SK-N-SH (cell line): Measurements from ENCODE around the gene DNAJA3. TPM values are rescaled to one million over a fixed set of nuclear protein-coding genes. Genes with fewer than 3 reads are reported as not detected.

Experiments used
- CTCF ChIA-PET: fragments of 300-600, 350-600 bp; formaldehyde crosslinking; extraction: SDS; loops from one replicate; lab custom pipeline; 2021; lab: Yijun Ruan, JAX
- POLR2A ChIA-PET: fragments of 350-600 bp; sonication (Branson Sonifier 250); formaldehyde crosslinking; extraction: SDS; loops from one replicate; lab custom pipeline; 2020; ENCODE audit warnings: antibody characterized with exemption, inconsistent platforms; lab: Yijun Ruan, JAX
- DNase-seq: peaks from one replicate; pipeline ENCODE4 v3.0.0; 2012
- H2AFZ ChIP-seq: fragments of 200-600 bp; sonication (generic); 2 replicates; pipeline ENCODE4 v1.8.1; 2016; ENCODE audit warnings: antibody characterized with exemption, mild to moderate bottlenecking, low read depth
- H3F3A ChIP-seq: fragments of 200-600 bp; sonication (generic); replicated peaks from 2 replicates; pipeline ENCODE3; 2016; ENCODE audit warnings: antibody characterized with exemption, mild to moderate bottlenecking; ENCODE audit not compliant: insufficient read depth
- H3K27ac ChIP-seq, 2 experiments: fragments of 200-500 bp in 1 of 2; fragments of 200-600 bp in 1 of 2; sonication (Bioruptor generic) in 1 of 2; sonication (generic), shearing (Covaris generic) in 1 of 2; 2 replicates each; pipeline versions ENCODE4 v1.5.1 to v1.6.1; 2014 to 2016; ENCODE audit warnings: low read depth in 2 of 2, inconsistent platforms in 1 of 2, low read length in 1 of 2, mild to moderate bottlenecking in 1 of 2, mixed read lengths in 1 of 2
- H3K27me3 ChIP-seq: fragments of 200-600 bp; sonication (generic), shearing (Covaris generic); 2 replicates; pipeline ENCODE4 v1.6.1; 2016; ENCODE audit warnings: mixed run types; ENCODE audit not compliant: insufficient read depth
- H3K36me3 ChIP-seq, 2 experiments: fragments of 200-500 bp in 1 of 2; fragments of 200-600 bp in 1 of 2; sonication (Bioruptor generic) in 1 of 2; sonication (generic) in 1 of 2; replicated peaks in 1 of 2; 2 replicates each; pipeline versions ENCODE3 to v1.5.1; 2014 to 2016; ENCODE audit warnings: low read length in 1 of 2, mild to moderate bottlenecking in 1 of 2; ENCODE audit not compliant: insufficient read depth in 2 of 2, control insufficient read depth in 1 of 2
- H3K4me1 ChIP-seq, 2 experiments: fragments of 200-500 bp in 1 of 2; fragments of 200-600 bp in 1 of 2; sonication (Bioruptor generic) in 1 of 2; sonication (generic), shearing (Covaris generic) in 1 of 2; 2 replicates each; pipeline versions ENCODE4 v1.5.1 to v1.6.1; 2014 to 2016; ENCODE audit warnings: low read depth in 1 of 2, low read length in 1 of 2, mixed run types in 1 of 2; ENCODE audit not compliant: insufficient read depth in 2 of 2, control insufficient read depth in 1 of 2
- H3K4me2 ChIP-seq: fragments of 200-600 bp; sonication (generic), shearing (Covaris generic); 2 replicates; pipeline ENCODE4 v1.6.1; 2017; ENCODE audit warnings: mixed run types
- H3K4me3 ChIP-seq, 2 experiments: fragments of 200-500 bp in 1 of 2; fragments of 200-600 bp in 1 of 2; sonication (Bioruptor generic) in 1 of 2; sonication (generic), shearing (Covaris generic) in 1 of 2; 2 replicates each; pipeline versions ENCODE4 v1.5.1 to v1.8.1; 2014 to 2016; ENCODE audit warnings: low read depth in 2 of 2, inconsistent platforms in 1 of 2, low read length in 1 of 2, mild to moderate bottlenecking in 1 of 2, mixed read lengths in 1 of 2, moderate library complexity in 1 of 2
- H3K79me2 ChIP-seq: fragments of 200-600 bp; sonication (generic); 2 replicates; pipeline ENCODE4 v1.8.1; 2017; ENCODE audit warnings: mild to moderate bottlenecking; ENCODE audit not compliant: insufficient read depth
- H3K9ac ChIP-seq: fragments of 200-600 bp; sonication (generic); 2 replicates; pipeline ENCODE4 v1.6.1; 2017; ENCODE audit warnings: mixed run types
- H3K9me2 ChIP-seq: fragments of 200-600 bp; sonication (generic); 2 replicates; pipeline ENCODE4 v1.6.1; 2017; ENCODE audit warnings: mixed run types
- H3K9me3 ChIP-seq: fragments of 200-600 bp; sonication (generic); 2 replicates; pipeline ENCODE4 v1.6.1; 2017; ENCODE audit warnings: mixed run types, mild to moderate bottlenecking, moderate library complexity
- H4K20me1 ChIP-seq: fragments of 200-600 bp; sonication (generic); 2 replicates; pipeline ENCODE4 v1.6.1; 2017; ENCODE audit warnings: mild to moderate bottlenecking, mixed run types; ENCODE audit not compliant: insufficient read depth
- CHD2 ChIP-seq: fragments of 150-350 bp; IDR thresholded peaks from 2 replicates; pipeline ENCODE4 v1.6.1; 2018; ENCODE audit warnings: low read length; ENCODE audit not compliant: partially characterized antibody
- ELF1 ChIP-seq: IDR thresholded peaks from 2 replicates; pipeline ENCODE4 v1.4.0; 2012
- EP300 ChIP-seq, 2 experiments: IDR thresholded peaks; 2 replicates each; pipeline versions ENCODE4 v1.4.0 to v1.6.1; 2012; ENCODE audit warnings: borderline replicate concordance in 1 of 2, low read depth in 1 of 2, low read length in 1 of 2
- FOXJ3 ChIP-seq: sonication (generic); formaldehyde crosslinking; IDR thresholded peaks from 2 replicates; pipeline ENCODE4 v1.5.1; 2020; ENCODE audit warnings: mild to moderate bottlenecking, missing genetic modification reagents
- GABPA ChIP-seq: IDR thresholded peaks from 2 replicates; pipeline ENCODE4 v1.4.0; 2012; ENCODE audit warnings: low read depth, mild to moderate bottlenecking
- GATA2 ChIP-seq: sonication (generic); formaldehyde crosslinking; IDR thresholded peaks from 2 replicates; pipeline ENCODE4 v1.5.0; 2020; ENCODE audit warnings: mild to moderate bottlenecking, missing genetic modification reagents
- MEF2A ChIP-seq: IDR thresholded peaks from 2 replicates; pipeline ENCODE4 v1.4.0; 2012; ENCODE audit warnings: low read depth, borderline replicate concordance
- NFIC ChIP-seq: IDR thresholded peaks from 2 replicates; pipeline ENCODE4 v1.4.0; 2012; ENCODE audit warnings: borderline replicate concordance
- NRF1 ChIP-seq: IDR thresholded peaks from 2 replicates; pipeline ENCODE4 v1.6.1; 2012; ENCODE audit warnings: low read depth, mild to moderate bottlenecking, low read length
- POLR2AphosphoS5 ChIP-seq: IDR thresholded peaks from 2 replicates; pipeline ENCODE4 v1.6.1; 2012; ENCODE audit warnings: low read depth, low read length
- RCOR1 ChIP-seq: fragments of 150-350 bp; IDR thresholded peaks from 2 replicates; pipeline ENCODE4 v1.6.1; 2017; ENCODE audit warnings: antibody characterized with exemption, low read length
- RXRA ChIP-seq: IDR thresholded peaks from 2 replicates; pipeline ENCODE4 v1.4.0; 2012; ENCODE audit warnings: low read depth, mild to moderate bottlenecking, borderline replicate concordance
- SIN3A ChIP-seq: IDR thresholded peaks from 2 replicates; pipeline ENCODE4 v1.6.1; 2012; ENCODE audit warnings: low read depth, mild to moderate bottlenecking, low read length, moderate library complexity, borderline replicate concordance
- SMC3 ChIP-seq: IDR thresholded peaks from 2 replicates; pipeline ENCODE4 v1.6.1; 2012; ENCODE audit warnings: low read depth, low read length, improper control_type of control experiment
- TAF1 ChIP-seq: IDR thresholded peaks from 2 replicates; pipeline ENCODE4 v1.6.1; 2012; ENCODE audit warnings: low read depth, mild to moderate bottlenecking, low read length, moderate library complexity, borderline replicate concordance
- TCF12 ChIP-seq: IDR thresholded peaks from 2 replicates; pipeline ENCODE4 v1.4.0; 2012
- TEAD4 ChIP-seq: IDR thresholded peaks from 2 replicates; pipeline ENCODE4 v1.4.0; 2012; ENCODE audit warnings: mild to moderate bottlenecking, borderline replicate concordance; ENCODE audit not compliant: insufficient read depth
- YY1 ChIP-seq: IDR thresholded peaks from 2 replicates; pipeline ENCODE4 v1.4.0; 2012; ENCODE audit warnings: low read depth, mild to moderate bottlenecking
- WGBS: methylation state at CpG from one replicate; pipeline ENCODE4 v1.1.6; 2017; ENCODE audit warnings: low lambda C conversion rate; 5-methylcytosine and 5-hydroxymethylcytosine counted together
- polyA plus RNA-seq, 3 experiments: library from polyadenylated mRNA; depleted of rRNA; stranded (reverse); fragments of >200 nt; gene quantifications; 2 replicates each; pipeline ENCODE4 v1.2.3, GENCODE V29; 2012
- TF ChIP-seq, protein P1 (sequence below): IDR thresholded peaks from 2 replicates; pipeline ENCODE4 v1.4.0; 2012; ENCODE audit warnings: low read depth
- TF ChIP-seq, protein P2 (sequence below): IDR thresholded peaks from 2 replicates; pipeline ENCODE4 v1.4.0; 2012; ENCODE audit warnings: low read depth, borderline replicate concordance
- TF ChIP-seq, protein P3 (sequence below): IDR thresholded peaks from 2 replicates; pipeline ENCODE4 v1.4.0; 2012; ENCODE audit warnings: low read depth, borderline replicate concordance
- TF ChIP-seq, protein P4 (sequence below): IDR thresholded peaks from 2 replicates; pipeline ENCODE4; 2012
- TF ChIP-seq, protein P5 (sequence below): fragments of 150-350 bp; IDR thresholded peaks from 2 replicates; pipeline ENCODE4 v1.6.1; 2017; ENCODE audit warnings: antibody characterized with exemption, low read length, low read depth, borderline replicate concordance

DNAJA3 gene
- polyA plus RNA-seq, 1 of the 3 experiments (the other 2 are of a cell fraction) = 52.6 TPM

DNA sequence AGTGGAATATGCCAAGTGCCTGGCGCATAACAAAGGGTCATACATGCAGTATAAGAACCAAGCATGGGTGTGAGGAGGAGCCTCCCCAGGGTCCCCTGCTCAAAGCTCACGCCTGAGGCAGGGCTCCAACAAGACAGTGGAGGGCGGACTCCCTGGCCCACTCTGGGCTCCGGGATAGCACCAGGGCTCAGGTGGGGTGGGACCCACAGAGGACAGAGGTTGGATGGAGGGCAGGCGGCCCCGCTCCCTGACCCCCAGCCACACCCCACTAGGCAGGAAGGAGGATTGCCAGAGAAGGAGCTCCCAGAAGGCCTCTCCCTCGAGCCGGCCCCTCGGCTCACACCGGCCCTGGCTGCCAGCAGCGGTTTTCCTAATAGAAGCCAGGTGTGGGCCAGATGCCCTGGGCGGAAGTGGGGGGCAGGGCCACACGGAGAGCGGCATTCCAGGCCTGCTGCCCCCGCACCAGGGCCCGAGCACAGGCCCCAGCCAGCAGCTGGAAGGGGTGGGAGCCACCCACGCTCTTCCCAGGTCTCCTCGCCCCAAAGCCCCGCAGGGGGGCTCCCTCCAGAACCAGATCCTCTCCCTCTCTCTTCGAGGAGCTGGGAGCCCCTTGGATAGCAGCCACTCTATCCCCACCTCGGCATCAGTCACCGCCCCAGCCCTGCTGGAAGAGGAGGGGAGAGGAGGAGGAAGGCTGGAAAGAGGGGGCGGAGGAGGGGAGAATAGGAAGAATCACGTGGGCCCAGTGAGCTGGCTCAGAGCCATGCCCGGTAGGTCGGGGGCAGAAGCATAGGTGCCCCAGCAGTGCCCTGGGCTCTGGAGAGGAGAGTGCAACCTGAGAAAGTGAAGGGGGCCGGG is 33.1 kb upstream of the DNAJA3 start:
- no peaks in the 10 kb centered on the region for H3K9me2 ChIP-seq
- H2AFZ ChIP-seq = peak overlapping the region; percentile 65
- 16% methylated on average over 14 of the region's 27 CpGs for WGBS
- peaks cover 0 to 2% of the 10 kb centered on the region in 2 experiments for H3K36me3 ChIP-seq
- CTCF ChIA-PET = interaction anchor here (0.6 to 32.1 kb wide), 15 partner anchors 9 to 410 kb away, joined by 3 to 558 read pairs (median 6); no protein-coding TSS in a partner anchor
- peak overlapping the region; percentile 79 for H3K4me2 ChIP-seq
- no peaks in the 10 kb centered on the region for H3K79me2 ChIP-seq
- no peak overlapping the region for H3K4me3 ChIP-seq
- peak overlapping the region; percentile 72 to 97 for H3K27ac ChIP-seq
- POLR2A ChIA-PET = interaction anchor here (0.5 to 2.7 kb wide), 14 partner anchors 9 to 112 kb away, joined by 3 to 28 read pairs (median 6); partner anchors contain the start of genes CORO7, PAM16 and VASN
- peaks cover 21 to 57% of the 10 kb centered on the region in 2 experiments; a peak in 3 of 4 replicates for H3K4me1 ChIP-seq
- H3K27me3 ChIP-seq = no peaks in the 10 kb centered on the region
- peaks cover 4% of the 10 kb centered on the region for H3F3A ChIP-seq
- H4K20me1 ChIP-seq = no peaks in the 10 kb centered on the region
- peak; percentile 94 for DNase-seq
- H3K9me3 ChIP-seq = no peaks in the 10 kb centered on the region
- H3K9ac ChIP-seq = peak overlapping the region; percentile 51; the same call in 1 of the 2 replicates
- TF ChIP-seq POLR2AphosphoS5 (peak; percentile 82), TAF1 (peak; percentile 14; the same call in 1 of the 2 replicates), GATA2 (CRISPR knock-in tag) (peak; percentile 22; the same call in 1 of the 2 replicates), EP300 (IDR thresholded peaks at IDR 0.05; ENCODE audit: borderline replicate concordance in 1 of 2, low read depth in 1 of 2, low read length in 1 of 2) (peak; percentile 83 to 91), NFIC (peak; percentile 85), ELF1 (peak; percentile 53; the same call in 1 of the 2 replicates), NRF1 (no peak), GABPA (no peak; the same call in 1 of the 2 replicates), SIN3A (peak; percentile 76; the same call in 1 of the 2 replicates), RCOR1 (peak; percentile 71; the same call in 1 of the 2 replicates), CHD2 (peak; percentile 96), TEAD4 (peak; percentile 89), SMC3 (no peak), FOXJ3 (peak; percentile 90), YY1 (no peak), TCF12 (peak; percentile 99), MEF2A (no peak), RXRA (peak; percentile 81; the same call in 1 of the 2 replicates)
- TF ChIP-seq, protein P1, sequence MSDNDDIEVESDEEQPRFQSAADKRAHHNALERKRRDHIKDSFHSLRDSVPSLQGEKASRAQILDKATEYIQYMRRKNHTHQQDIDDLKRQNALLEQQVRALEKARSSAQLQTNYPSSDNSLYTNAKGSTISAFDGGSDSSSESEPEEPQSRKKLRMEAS = peak; percentile 76; the same call in 1 of the 2 replicates
- TF ChIP-seq, protein P2, sequence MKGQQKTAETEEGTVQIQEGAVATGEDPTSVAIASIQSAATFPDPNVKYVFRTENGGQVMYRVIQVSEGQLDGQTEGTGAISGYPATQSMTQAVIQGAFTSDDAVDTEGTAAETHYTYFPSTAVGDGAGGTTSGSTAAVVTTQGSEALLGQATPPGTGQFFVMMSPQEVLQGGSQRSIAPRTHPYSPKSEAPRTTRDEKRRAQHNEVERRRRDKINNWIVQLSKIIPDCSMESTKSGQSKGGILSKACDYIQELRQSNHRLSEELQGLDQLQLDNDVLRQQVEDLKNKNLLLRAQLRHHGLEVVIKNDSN = peak; percentile 85
- TF ChIP-seq, protein P3, sequence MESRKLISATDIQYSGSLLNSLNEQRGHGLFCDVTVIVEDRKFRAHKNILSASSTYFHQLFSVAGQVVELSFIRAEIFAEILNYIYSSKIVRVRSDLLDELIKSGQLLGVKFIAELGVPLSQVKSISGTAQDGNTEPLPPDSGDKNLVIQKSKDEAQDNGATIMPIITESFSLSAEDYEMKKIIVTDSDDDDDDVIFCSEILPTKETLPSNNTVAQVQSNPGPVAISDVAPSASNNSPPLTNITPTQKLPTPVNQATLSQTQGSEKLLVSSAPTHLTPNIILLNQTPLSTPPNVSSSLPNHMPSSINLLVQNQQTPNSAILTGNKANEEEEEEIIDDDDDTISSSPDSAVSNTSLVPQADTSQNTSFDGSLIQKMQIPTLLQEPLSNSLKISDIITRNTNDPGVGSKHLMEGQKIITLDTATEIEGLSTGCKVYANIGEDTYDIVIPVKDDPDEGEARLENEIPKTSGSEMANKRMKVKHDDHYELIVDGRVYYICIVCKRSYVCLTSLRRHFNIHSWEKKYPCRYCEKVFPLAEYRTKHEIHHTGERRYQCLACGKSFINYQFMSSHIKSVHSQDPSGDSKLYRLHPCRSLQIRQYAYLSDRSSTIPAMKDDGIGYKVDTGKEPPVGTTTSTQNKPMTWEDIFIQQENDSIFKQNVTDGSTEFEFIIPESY = peak; percentile 45; the same call in 1 of the 2 replicates
- TF ChIP-seq, protein P4, sequence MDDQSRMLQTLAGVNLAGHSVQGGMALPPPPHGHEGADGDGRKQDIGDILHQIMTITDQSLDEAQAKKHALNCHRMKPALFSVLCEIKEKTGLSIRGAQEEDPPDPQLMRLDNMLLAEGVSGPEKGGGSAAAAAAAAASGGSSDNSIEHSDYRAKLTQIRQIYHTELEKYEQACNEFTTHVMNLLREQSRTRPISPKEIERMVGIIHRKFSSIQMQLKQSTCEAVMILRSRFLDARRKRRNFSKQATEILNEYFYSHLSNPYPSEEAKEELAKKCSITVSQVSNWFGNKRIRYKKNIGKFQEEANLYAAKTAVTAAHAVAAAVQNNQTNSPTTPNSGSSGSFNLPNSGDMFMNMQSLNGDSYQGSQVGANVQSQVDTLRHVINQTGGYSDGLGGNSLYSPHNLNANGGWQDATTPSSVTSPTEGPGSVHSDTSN = peak; percentile 75
- TF ChIP-seq, protein P5, sequence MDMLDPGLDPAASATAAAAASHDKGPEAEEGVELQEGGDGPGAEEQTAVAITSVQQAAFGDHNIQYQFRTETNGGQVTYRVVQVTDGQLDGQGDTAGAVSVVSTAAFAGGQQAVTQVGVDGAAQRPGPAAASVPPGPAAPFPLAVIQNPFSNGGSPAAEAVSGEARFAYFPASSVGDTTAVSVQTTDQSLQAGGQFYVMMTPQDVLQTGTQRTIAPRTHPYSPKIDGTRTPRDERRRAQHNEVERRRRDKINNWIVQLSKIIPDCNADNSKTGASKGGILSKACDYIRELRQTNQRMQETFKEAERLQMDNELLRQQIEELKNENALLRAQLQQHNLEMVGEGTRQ = 0 out of 2 replicates have a peak, but pooled peaks have one; percentile 24
